Hindlimb muscle (tissue), 1 donor: ENCODE results near the gene ENPP1. TPM values are rescaled to one million over a fixed set of nuclear protein-coding genes. Genes with fewer than 3 reads are reported as not detected.
"Not testable (repeated sequence)": the region's sequence is repeated elsewhere in the genome, so short reads cannot be mapped to it uniquely, and the experiment has no call there.

Experiments
- DNase-seq: peaks from one replicate; pipeline ENCODE4 v3.0.0-alpha.2; 2013
- polyA plus RNA-seq: library from polyadenylated mRNA; unstranded; fragments of 120-200 nt; gene quantifications from one replicate; pipeline ENCODE4 v1.2.1, GENCODE V29; 2013; ENCODE audit not compliant: insufficient read length

The ENPP1 gene
- polyA plus RNA-seq, 1 donor, result 11.0 TPM

DNA sequence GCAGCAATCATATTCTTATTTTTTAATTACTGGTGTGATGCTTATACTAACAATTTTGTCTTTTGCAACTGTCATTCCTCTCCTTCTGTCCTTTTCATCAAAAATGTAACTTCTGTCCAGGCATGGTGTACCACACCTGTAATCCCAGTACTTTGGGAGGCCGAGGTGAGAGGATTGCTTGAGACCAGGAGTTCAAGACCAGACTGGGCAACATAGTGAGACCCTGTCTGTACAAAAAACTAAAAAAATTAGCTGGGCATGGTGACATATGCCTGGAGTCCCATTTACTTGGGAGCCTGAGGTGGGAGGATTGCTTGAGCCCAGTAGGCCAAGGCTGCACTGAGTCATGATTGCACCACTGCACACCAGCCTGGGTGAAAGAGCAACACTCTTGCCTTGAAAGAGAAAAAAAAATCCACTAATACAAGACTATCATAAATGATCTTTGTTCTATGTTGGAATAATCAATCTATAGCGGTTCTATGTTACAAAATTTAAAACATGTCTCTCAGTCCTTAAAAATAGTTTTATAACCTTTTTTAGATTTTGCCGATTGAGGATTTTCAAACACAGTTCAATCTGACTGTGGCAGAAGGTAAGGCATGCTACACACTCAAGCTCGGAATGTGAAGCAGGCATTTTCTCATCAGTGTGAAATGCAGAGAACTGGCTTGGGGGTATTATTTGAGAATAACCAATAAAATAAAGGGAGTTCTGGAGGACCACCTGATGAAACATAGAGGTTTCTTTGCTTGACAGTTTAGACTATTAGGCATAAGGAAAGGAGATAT is 70.4 kb downstream of the ENPP1 start:
- no peak for DNase-seq

GRCh38 chr6:131883016-131883415 is 75.2 kb downstream of the ENPP1 start:
- DNase-seq, result no peak

DNA sequence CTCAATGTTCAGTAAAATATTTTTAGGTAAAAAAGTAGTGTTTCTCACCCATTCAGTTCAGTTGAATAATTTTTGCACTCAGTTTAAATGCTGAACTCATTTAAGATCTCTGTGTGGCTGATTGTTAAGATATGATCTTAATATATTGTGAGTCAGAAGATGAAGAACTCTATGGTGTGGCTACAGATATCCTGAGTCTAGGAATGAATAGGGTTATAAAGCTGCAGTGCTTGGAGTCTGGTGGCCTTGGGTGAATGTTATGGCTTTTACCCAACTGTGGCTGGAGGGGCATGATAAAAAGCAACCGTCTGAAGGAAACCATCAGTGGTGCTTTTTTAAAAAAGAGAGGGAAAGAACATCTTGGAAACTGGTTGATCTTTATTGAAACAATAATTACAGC is 77.4 kb downstream of the ENPP1 start:
- DNase-seq, result no peak

- DNase-seq, result no peak
These were observed 78.7 kb downstream of the ENPP1 start for GRCh38 chr6:131886517-131886916.

DNA sequence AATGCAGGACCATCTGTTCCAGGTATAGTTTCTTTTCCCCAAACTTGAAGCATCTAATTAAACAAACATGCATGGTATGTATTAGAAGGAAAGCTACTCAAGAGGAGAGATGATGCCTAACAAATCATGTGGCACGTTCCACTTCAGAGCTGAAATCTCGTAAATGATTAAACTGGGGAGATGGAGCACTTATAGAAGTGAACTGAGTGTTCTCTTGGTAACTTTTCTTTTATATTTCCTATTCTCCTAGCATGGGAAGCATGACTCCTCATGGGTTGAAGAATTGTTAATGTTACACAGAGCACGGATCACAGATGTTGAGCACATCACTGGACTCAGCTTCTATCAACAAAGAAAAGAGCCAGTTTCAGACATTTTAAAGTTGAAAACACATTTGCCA is 82.3 kb downstream of the ENPP1 start:
- DNase-seq, result no peak

DNA sequence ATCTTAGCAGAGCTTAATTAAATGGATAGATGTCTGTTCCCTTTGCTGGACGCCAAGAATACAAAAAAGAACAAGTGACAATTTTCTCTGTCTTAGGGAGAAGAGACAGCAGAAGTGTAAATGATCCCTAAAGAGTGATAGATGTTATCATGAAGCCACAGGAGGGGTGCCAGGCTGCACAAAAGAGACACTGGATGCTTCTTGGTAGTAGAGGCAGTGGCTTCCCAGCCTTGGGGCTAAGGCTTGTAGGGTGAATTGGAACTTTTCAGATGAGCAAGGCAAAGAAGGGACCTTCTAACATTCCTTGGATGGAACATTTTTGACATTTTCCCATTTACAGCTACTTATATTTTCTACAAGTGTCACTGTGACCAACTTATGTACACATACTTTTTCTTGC is 85.4 kb downstream of the ENPP1 start:
- DNase-seq, result no peak

DNA sequence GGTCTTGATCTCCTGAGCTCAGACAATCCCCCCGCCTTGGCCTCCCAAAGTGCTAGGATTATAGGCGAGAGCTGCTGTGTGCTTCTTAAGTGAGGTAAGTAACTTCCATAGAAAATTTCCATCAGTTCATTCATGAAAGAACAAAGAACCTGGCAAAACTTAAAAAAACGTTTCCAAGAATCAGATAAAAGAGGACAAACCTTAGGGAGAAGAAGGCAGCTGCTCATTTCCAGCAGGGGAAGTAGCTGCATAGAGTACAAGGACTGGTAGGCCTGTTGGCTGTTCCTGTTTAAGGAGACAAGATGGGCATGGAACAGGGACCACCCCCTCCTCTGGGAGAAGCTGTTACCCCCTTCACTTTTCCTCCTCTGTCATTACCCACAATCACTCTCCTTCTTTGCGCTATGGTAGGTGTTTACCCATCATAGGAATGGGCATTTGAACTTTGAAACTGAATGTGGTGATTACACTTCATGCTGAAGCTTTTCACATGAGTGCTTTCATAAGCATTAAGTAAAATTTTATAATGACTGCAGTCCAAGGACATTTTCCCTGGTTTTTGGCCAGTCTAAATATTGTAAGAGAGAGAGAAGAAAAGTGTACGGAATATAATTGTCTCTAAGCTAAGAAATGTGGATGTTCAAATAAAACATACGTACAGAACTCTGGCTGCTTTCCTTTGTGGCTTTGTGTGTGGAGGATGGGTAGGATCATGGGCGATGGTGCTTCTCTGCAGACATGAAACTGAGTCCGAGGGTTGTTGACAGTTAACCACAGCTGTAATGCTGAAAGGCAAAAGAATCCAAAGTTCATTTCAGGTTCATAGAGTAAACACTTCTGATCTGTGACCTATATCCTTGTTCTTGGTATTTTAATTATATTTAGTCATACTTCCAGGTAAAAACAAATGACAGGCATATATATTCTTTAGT is 86.9 kb downstream of the ENPP1 start:
- no peak for DNase-seq

DNA sequence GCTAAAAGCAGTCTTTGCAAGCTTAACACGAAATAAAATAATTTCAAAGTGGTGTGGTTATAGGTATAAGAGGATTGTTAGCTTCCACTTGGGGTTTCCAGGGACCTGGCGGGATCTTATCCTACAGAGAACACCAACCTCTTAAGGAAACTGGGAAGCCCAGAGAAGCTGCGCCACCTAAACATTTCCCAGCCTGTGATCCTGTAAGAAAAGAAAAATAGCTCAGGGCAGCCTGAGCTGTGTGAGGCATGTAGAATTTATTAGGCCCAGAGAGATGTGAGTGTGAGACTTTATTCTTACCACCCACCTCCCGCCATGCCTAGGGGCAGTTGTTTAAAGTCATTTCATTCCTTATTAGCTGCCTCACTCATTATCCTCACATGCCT is 89.2 kb downstream of the ENPP1 start:
- no peak for DNase-seq

GRCh38 chr6:131897621-131898020 is 89.8 kb downstream of the ENPP1 start:
- DNase-seq, result no peak

DNA sequence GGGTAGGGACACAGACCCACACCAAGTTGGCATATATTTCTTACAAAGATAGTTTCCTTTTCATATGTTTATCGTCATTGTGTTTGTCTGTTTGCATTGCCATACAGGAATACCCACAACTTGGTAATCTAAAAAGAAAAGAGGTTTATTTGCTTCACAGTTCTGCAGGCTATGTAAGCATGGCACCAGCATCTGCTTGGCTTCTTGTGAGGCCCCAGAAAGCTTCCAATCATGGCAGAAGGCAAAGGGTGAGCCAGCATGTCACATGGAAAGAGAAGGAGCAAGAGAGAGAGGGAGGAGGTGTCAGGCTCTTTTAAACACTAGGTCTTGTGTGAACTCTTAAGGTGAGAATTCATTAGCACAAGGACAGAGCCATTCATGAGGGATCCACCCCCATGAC is 90.9 kb downstream of the ENPP1 start:
- DNase-seq, result no peak

- no peak for DNase-seq
These were observed 92.4 kb downstream of the ENPP1 start for GRCh38 chr6:131900231-131900630.

- not testable (repeated sequence) for DNase-seq
These were observed 93.6 kb downstream of the ENPP1 start for GRCh38 chr6:131901326-131901873.

DNA sequence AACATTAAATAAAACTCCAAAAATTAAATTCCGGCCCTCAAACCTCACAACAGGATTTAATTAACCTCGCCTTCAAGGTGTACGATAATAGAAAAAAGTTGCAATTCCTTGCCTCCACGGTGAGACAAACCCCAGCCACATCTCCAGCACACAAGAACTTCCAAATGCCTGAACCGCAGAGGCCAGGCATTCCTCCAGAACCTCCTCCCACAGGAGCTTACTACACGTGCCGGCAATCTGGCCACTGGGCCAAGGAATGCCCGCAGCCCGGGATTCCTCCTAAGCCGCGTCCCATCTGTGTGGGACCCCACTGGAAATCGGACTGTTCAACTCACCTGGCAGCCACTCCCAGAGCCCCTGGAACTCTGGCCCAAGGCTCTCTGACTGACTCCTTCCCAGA is 95.9 kb downstream of the ENPP1 start:
- DNase-seq, result not testable (repeated sequence)

DNA sequence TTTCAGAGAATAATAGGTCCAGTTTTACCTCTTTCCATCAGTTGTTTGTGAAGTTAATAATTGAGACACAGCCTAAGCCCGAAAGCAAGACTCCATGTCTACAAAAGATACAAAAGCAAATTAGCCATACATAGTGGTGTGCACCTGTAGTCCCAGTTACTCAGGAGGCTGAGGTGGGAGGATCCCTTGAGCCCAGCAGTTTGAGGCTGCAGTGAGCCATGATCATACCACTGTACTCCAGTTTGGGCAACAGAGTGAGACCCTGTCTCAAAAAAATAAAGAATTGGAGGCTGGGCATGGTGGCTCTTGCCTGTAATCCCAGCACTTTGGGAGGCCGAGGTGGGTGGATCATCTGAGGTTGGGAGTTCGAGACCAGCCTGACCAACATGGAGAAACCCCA is 101.0 kb downstream of the ENPP1 start:
- DNase-seq, result not testable (repeated sequence)

DNA sequence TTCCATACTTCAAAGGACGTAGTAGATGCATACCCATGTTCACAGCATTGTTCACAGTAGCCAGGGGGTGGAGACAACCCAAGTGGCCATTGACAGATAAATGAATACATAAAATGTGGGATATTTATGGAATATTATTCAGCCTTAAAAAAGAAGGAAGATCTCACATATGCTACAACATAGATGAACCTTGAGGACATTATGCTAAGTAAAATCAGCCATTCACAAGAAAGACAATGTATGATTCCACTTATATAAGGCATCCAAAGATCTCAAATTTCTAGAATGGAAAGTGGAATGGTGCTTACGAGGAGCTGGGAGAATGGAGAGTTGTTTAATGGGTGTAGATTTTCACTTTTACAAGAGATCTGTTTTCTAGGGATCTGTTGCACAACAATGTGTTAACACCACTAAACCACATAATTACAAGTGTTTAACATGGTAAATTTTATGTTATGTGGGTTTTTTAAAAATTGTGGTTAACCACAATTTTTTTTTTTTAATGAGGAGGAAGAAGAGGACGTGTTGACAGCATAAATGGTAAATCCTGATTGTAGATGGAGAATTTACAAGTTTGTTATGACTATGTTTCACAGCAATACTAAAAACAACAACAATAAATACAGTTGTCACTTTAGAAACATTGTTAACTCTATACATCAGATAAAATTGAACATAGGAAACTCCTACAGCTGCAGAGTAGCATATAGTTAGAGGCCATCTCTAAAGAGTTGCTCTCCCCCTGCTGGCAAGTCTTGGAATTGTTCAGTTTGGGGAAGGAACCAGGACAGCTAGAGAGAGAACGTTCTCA is 101.8 kb downstream of the ENPP1 start:
- peak; percentile 69 for DNase-seq

DNA sequence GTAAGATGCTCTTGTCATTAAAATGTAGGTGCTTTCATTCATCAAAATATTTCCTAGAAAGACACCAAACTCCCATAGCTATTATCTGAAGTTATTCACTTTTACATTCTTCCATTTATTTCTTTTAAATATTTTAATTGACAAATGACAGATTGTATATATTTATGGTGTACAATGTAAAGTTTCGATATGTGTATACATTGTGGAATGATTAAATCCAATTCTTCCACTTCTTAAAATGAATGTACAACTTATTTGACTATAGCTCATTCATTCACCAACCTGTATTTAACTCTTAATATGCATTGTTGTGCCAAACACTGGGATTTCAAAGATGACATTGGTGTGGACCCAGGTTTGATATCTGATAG is 102.4 kb downstream of the ENPP1 start:
- no peak for DNase-seq

- DNase-seq, result no peak
These were observed 103.1 kb downstream of the ENPP1 start for GRCh38 chr6:131910956-131911355.

- no peak for DNase-seq
These were observed 104.1 kb downstream of the ENPP1 start for GRCh38 chr6:131911951-131912350.

GRCh38 chr6:131914234-131914633 is 106.4 kb downstream of the ENPP1 start:
- no peak for DNase-seq

DNA sequence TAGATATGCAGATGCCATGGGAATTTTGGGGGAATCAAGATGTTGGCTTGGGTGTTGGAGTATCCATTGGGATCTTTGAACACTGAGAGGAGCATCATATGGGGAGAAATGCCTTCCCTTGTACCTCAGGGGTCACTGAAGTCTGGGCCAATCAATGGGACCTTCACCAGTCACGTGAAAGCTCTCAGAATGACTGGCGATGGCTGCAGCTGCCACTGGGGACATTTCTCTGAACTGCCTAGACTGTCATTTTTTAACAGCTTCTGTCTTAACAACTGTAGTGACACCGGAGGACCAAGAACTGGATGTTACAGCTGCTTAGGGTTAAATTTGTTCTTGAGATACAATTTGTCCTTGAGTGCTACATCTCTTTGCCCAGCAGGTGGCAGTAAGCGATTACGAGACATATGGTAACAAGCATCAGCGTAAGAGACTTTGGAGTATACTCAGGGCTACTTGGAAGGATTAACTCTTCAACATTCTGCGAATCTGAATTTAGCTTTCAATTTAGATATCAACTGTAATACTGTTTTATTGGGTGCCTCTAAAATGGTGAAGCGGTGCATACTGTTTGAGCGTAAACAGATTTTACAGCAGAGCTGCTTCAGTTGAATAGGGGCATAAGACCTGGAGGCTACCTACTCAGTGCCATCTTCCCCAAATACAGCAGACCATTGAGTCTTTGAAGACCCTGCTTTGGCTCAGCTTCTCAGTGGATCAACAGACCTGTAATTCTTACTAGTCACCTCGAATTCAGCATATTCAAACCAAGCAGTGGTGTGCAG is 107.3 kb downstream of the ENPP1 start:
- peak; percentile 77 for DNase-seq

GRCh38 chr6:131916091-131916796 is 108.4 kb downstream of the ENPP1 start:
- DNase-seq, result not testable (repeated sequence)
